SHP77 (cell line): ENCODE results near the gene GCSH.

Experiments used
- DNase-seq, 2 experiments: peaks; one replicate each; lab custom pipeline; 2025; lab: John Stamatoyannopoulos, UW

The GCSH gene

GRCh38 chr16:81041696-81042095 is 54.5 kb downstream of the GCSH start:
- DNase-seq: no peak

- no peak for DNase-seq
Observed at GRCh38 chr16:81040842-81041241, 55.4 kb downstream of the GCSH start.

GRCh38 chr16:81040131-81040530 is 56.1 kb downstream of the GCSH start:
- no peak for DNase-seq

GRCh38 chr16:81036751-81037350 is 59.3 kb downstream of the GCSH start:
- no peak for DNase-seq

- DNase-seq: peak in 1 of 2 experiments; percentile 34
Observed at GRCh38 chr16:81035975-81036750, 60.0 kb downstream of the GCSH start.

GRCh38 chr16:81035398-81035974 is 60.7 kb downstream of the GCSH start, which contains the start of gene ATMIN:
Gene ATMIN (plus strand): TSS chr16:81035842. CDS start chr16:81035871, 29 bp downstream.
- DNase-seq: peak; percentile 75 to 81
